ENCODE measurements around the gene SH3BP1. TPM values are rescaled to one million over a fixed set of nuclear protein-coding genes. Genes with fewer than 3 reads are reported as not detected.

Gene SH3BP1
- total and polyA plus RNA-seq, 2 of the 4 experiments (the other 2 are of a cell fraction), result 8.8 to 33.3 TPM

- TF ChIP-seq USF2 (IDR thresholded peaks at IDR 0.05; ENCODE audit: low read depth, low read length) (0 out of 2 replicates have a peak, but pooled peaks have one; percentile 2), POLR2A (IDR thresholded peaks at IDR 0.05; ENCODE audit: low read depth, low read length) (peak; percentile 78), CEBPB (IDR thresholded peaks at IDR 0.05; ENCODE audit: low read depth, low read length) (no peak)
Measured at GRCh38 chr22:37608477-37609239, 30.8 kb upstream of the SH3BP1 start, which contains the start of gene GGA1 (continued).

Data from IMR-90 (cell line).